Activated CD8-positive, alpha-beta memory T cell treated with anti-CD3 and anti-CD28 coated beads, Interleukin-2, amount 50 U/mL, for 1 hour (primary cell): Measurements from ENCODE around the gene UROC1.

Source experiments
- DNase-seq: peaks from one replicate; pipeline ENCODE4 v3.0.0-alpha.2; 2020; ENCODE audit errors: extremely low read depth

Gene UROC1

GRCh38 chr3:126460381-126460780, 57.2 kb downstream of the UROC1 start:
- DNase-seq, result no peak

GRCh38 chr3:126459763-126460127, 57.8 kb downstream of the UROC1 start:
- DNase-seq, result no peak

- no peak for DNase-seq
These were observed 58.3 kb downstream of the UROC1 start for GRCh38 chr3:126459111-126459762.

- DNase-seq, result no peak
These were observed 60.7 kb downstream of the UROC1 start for GRCh38 chr3:126456766-126457388.

- no peak for DNase-seq
These were observed 61.4 kb downstream of the UROC1 start for GRCh38 chr3:126456211-126456610.

- no peak for DNase-seq
These were observed 63.0 kb downstream of the UROC1 start for GRCh38 chr3:126454437-126455198.

- no peak for DNase-seq
These were observed 63.5 kb downstream of the UROC1 start for GRCh38 chr3:126454025-126454424.

GRCh38 chr3:126452213-126452612, 65.4 kb downstream of the UROC1 start:
- DNase-seq, result no peak

GRCh38 chr3:126451511-126451910, 66.1 kb downstream of the UROC1 start:
- DNase-seq, result no peak

GRCh38 chr3:126450744-126451143, 66.8 kb downstream of the UROC1 start:
- no peak for DNase-seq

- no peak for DNase-seq
These were observed 67.4 kb downstream of the UROC1 start for GRCh38 chr3:126450219-126450618.

GRCh38 chr3:126449621-126450051, 67.9 kb downstream of the UROC1 start:
- no peak for DNase-seq

GRCh38 chr3:126448893-126449180, 68.7 kb downstream of the UROC1 start:
- no peak for DNase-seq

- DNase-seq, result no peak
These were observed 69.3 kb downstream of the UROC1 start for GRCh38 chr3:126448136-126448892.

- no peak for DNase-seq
These were observed 70.0 kb downstream of the UROC1 start for GRCh38 chr3:126447456-126448106.

- DNase-seq, result no peak
These were observed 70.8 kb downstream of the UROC1 start for GRCh38 chr3:126446791-126447190.

- no peak for DNase-seq
These were observed 71.3 kb downstream of the UROC1 start for GRCh38 chr3:126446301-126446700.

- no peak for DNase-seq
These were observed 72.1 kb downstream of the UROC1 start for GRCh38 chr3:126445506-126445905.

- no peak for DNase-seq
These were observed 74.7 kb downstream of the UROC1 start for GRCh38 chr3:126442856-126443242.

- no peak for DNase-seq
These were observed 75.3 kb downstream of the UROC1 start for GRCh38 chr3:126442094-126442855.

GRCh38 chr3:126441256-126441880, 76.2 kb downstream of the UROC1 start:
- DNase-seq, result no peak
